GM12801 (cell line): Measurements from ENCODE around the gene BHLHA9.

Experiments used
- TF ChIP-seq, protein P1 (sequence below): IDR thresholded peaks from one replicate; pipeline ENCODE4 v1.5.1; 2011; ENCODE audit warnings: control low read depth; ENCODE audit not compliant: insufficient read length; ENCODE audit errors: extremely low read depth

BHLHA9 gene

DNA sequence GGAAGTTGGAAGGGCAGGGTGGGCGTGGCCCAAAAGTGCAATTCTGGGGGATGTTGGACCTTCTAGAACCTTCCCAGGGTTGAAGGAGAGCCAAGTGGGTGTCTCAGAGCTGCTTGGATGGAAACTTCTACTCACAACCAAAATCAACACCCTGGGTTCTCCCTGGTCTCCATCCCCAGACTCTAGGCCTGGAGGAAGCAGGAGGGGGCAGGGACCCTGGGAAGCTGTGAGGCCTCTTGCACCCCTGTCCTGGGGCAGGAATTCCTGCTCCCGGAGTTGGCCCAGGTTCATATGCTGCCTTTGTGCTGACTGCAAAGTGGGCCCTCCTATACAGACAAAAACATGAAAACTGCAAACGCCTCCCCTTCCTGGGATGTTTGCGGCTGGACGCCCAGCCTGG lies 34.3 kb downstream of the BHLHA9 start:
- TF ChIP-seq, protein P1, sequence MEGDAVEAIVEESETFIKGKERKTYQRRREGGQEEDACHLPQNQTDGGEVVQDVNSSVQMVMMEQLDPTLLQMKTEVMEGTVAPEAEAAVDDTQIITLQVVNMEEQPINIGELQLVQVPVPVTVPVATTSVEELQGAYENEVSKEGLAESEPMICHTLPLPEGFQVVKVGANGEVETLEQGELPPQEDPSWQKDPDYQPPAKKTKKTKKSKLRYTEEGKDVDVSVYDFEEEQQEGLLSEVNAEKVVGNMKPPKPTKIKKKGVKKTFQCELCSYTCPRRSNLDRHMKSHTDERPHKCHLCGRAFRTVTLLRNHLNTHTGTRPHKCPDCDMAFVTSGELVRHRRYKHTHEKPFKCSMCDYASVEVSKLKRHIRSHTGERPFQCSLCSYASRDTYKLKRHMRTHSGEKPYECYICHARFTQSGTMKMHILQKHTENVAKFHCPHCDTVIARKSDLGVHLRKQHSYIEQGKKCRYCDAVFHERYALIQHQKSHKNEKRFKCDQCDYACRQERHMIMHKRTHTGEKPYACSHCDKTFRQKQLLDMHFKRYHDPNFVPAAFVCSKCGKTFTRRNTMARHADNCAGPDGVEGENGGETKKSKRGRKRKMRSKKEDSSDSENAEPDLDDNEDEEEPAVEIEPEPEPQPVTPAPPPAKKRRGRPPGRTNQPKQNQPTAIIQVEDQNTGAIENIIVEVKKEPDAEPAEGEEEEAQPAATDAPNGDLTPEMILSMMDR, result no peak

- TF ChIP-seq, protein P1, result no peak
Observed at GRCh38 chr17:1304962-1305563, 34.8 kb downstream of the BHLHA9 start.

DNA sequence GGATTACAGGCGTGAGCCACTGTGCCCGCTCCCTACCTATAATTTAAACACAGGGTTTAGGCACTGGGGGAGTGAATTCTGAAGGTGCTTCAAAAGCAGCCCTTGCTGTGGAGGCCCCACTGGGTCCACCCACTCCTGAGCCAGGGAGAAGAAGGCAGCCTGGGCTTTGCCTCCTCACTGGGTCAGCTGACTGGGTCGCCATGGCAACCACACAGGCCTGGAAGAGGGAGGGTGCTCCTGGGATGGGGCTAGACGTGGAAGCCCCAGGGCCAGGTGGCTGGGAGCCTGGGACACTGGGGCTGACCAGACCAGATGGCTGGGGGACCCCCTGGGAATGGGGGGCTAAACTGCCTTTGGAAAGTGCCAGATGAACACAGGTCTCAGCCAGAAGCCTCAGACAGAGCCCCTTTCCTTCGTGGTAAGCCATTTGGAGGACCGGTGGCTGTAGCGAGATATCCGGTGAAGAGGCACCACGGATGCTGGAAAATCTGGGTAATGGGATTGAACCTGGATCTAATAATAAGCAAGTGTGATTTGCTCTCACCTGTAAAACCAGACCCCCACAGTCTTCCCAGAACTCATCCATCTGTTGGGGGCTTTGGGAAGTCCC lies 42.1 kb downstream of the BHLHA9 start:
- TF ChIP-seq, protein P1, result no peak

DNA sequence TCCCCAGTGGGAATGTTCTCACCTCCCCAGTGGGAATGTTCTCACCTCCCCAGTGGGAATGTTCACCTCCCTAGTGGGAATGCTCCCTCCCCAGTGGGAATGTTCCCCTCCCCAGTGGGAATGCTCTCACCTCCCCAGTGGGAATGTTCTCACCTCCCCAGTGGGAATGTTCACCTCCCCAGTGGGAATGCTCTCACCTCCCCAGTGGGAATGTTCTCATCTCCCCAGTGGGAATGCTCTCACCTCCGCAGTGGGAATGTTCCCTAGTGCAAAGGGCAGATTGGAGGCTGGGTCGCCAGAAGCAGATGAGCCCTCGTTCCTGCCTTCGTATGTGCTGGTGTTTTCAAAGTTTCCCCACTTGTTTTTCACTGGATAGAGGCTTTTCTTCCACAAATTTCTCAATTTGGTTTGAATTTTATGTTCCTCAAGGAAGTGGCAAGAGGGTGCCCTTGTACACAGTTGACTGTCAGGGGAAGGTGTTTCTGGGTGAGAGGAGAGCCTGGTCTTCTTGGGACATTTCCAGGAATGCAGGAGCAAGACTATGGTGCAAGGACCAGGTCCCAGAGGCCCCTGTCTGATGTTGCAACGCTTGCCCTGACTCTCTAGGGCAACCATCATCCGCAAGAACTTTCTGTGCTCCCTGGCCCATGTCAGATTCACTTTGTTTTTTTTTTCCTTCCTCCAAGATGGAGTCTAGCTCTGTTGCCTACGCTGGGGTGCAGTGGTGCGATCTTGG lies 43.2 kb downstream of the BHLHA9 start:
- TF ChIP-seq, protein P1, result no peak

GRCh38 chr17:1315409-1315808 lies 45.2 kb downstream of the BHLHA9 start:
- TF ChIP-seq, protein P1, result no peak

GRCh38 chr17:1315891-1316403 lies 45.7 kb downstream of the BHLHA9 start:
- TF ChIP-seq, protein P1, result no peak
